ENCODE results near the gene ANTKMT.

DNA sequence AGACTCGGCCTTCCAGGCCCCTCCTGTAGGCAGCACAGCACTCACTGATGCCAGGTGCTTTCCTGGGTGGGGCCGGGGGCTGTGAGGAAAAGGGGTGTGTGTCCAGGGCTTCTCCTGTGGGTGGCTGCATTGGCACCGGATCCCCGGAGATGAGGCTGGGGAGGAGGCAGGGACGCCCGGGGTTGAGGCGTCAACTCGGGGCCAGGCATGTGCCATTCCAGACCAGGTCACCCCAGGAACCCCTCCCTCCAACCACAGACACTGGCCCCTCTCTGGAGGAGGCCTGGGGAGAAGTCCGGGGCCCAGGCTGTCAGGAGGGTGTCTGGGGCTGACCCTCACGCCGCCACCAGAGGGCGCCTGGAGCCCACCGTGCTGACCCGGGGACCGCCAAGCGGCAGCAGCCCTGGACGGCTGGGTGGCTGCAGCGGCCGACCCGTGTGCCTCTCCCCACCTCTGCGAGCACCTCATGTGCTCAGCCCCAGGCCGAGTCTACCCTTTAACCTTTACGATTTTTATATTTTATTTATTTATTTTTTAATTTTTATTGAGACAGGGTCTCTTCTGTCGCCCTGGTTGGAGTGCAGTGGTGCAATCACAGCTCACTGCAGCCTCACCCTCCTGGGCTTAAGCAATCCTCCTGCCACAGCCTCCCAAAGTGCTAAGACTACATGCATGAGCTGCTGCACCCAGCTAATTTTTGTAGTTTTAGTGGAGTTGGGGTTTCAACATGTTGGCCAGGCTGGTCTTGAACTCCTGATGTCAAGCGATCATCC lies 9.2 kb upstream of the ANTKMT start:
- TF ChIP-seq, protein P1, sequence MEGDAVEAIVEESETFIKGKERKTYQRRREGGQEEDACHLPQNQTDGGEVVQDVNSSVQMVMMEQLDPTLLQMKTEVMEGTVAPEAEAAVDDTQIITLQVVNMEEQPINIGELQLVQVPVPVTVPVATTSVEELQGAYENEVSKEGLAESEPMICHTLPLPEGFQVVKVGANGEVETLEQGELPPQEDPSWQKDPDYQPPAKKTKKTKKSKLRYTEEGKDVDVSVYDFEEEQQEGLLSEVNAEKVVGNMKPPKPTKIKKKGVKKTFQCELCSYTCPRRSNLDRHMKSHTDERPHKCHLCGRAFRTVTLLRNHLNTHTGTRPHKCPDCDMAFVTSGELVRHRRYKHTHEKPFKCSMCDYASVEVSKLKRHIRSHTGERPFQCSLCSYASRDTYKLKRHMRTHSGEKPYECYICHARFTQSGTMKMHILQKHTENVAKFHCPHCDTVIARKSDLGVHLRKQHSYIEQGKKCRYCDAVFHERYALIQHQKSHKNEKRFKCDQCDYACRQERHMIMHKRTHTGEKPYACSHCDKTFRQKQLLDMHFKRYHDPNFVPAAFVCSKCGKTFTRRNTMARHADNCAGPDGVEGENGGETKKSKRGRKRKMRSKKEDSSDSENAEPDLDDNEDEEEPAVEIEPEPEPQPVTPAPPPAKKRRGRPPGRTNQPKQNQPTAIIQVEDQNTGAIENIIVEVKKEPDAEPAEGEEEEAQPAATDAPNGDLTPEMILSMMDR (IDR thresholded peaks at IDR 0.05): peak in 1 of 3 donors; percentile 35
- TF ChIP-seq POLR2A (IDR thresholded peaks at IDR 0.05): no peak

All from lower leg skin (tissue), 3 donors.